WTC11 (cell line): ENCODE measurements around the gene RHOT2.

Experiments used
- CBFB ChIP-seq: sonication (generic); formaldehyde crosslinking; IDR thresholded peaks from 2 replicates; pipeline ENCODE4 v1.8.1; 2022; ENCODE audit warnings: mild to moderate bottlenecking, low read depth, missing genetic modification reagents
- CTCF ChIP-seq: fragments of 200-600 bp; IDR thresholded peaks from 2 replicates; pipeline ENCODE4 v1.8.0; 2022; ENCODE audit warnings: antibody characterized with exemption

GRCh38 chr16:694863-695354 lies 27.0 kb downstream of the RHOT2 start:
- TF ChIP-seq CBFB (CRISPR knock-in tag) (no peak), CTCF (no peak)
